Peyer's patch (tissue), 4 donors: ENCODE data around the gene TRIM25.

Experiments used
- POLR2A ChIP-seq, 2 donors: fragments of 450-650 bp; IDR thresholded peaks; one replicate each; pipeline ENCODE4 v1.5.1; 2017; ENCODE audit warnings: antibody characterized with exemption in 2 of 2, mild to moderate bottlenecking in 2 of 2, moderate library complexity in 2 of 2
- TF ChIP-seq, protein P1 (sequence below), 6 experiments: fragments of 450-650 bp in 4 of 6; fragments of 200-600 bp in 2 of 6; sonication (generic) in 1 of 6; IDR thresholded peaks; one replicate each; pipeline ENCODE4 v1.5.1; 2017 to 2019; ENCODE audit warnings: antibody characterized with exemption in 6 of 6, mild to moderate bottlenecking in 3 of 6, moderate library complexity in 1 of 6

GRCh38 chr17:56884483-56885311, 29.2 kb downstream of the TRIM25 start:
- TF ChIP-seq, protein P1, sequence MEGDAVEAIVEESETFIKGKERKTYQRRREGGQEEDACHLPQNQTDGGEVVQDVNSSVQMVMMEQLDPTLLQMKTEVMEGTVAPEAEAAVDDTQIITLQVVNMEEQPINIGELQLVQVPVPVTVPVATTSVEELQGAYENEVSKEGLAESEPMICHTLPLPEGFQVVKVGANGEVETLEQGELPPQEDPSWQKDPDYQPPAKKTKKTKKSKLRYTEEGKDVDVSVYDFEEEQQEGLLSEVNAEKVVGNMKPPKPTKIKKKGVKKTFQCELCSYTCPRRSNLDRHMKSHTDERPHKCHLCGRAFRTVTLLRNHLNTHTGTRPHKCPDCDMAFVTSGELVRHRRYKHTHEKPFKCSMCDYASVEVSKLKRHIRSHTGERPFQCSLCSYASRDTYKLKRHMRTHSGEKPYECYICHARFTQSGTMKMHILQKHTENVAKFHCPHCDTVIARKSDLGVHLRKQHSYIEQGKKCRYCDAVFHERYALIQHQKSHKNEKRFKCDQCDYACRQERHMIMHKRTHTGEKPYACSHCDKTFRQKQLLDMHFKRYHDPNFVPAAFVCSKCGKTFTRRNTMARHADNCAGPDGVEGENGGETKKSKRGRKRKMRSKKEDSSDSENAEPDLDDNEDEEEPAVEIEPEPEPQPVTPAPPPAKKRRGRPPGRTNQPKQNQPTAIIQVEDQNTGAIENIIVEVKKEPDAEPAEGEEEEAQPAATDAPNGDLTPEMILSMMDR (IDR thresholded peaks at IDR 0.05) = no peak
- TF ChIP-seq POLR2A (IDR thresholded peaks at IDR 0.05) = no peak
